ENCODE results near the gene SELENOW. TPM values are rescaled to one million over a fixed set of nuclear protein-coding genes. Genes with fewer than 3 reads are reported as not detected.
A peak's percentile ranks its signal among the peaks of the same experiment; 100 is the strongest.
"Not testable (repeated sequence)": the region's sequence is repeated elsewhere in the genome, so short reads cannot be mapped to it uniquely, and the experiment has no call there.

The SELENOW gene
- total RNA-seq, 1 experiment from 2014 or later = 1,115 TPM

DNA sequence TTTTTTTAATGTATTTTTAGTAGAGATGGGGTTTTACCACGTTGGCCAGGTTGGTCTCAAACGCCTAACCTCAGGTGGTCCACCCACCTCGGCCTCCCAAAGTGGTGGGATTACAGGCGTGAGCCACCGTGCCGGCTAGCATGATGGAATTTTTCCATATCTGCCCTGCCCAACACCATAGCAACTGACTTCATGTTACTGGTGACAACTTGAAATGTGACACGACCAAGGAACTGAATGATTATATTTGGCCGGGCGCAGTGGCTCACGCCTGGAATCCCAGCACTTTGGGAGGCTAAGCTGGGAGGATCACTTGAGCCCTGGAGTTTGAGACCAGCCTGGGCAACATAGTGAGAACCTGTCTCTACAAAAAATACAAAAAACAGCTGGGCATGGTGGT lies 8.8 kb downstream of the SELENOW start:
- not testable (repeated sequence) for H3K27me3 ChIP-seq (ENCODE audit: control insufficient read depth, insufficient read depth, low read length); H3K4me3 ChIP-seq (ENCODE audit: insufficient read depth, low read depth, low read length); DNase-seq
- H3K36me3 ChIP-seq (replicated peaks; ENCODE audit: control insufficient read depth, insufficient read depth, low read length) = peaks cover 12% of the 10 kb centered on the region

GRCh38 chr19:47789811-47790210 lies 11.3 kb downstream of the SELENOW start:
- DNase-seq = not testable (repeated sequence)

DNA sequence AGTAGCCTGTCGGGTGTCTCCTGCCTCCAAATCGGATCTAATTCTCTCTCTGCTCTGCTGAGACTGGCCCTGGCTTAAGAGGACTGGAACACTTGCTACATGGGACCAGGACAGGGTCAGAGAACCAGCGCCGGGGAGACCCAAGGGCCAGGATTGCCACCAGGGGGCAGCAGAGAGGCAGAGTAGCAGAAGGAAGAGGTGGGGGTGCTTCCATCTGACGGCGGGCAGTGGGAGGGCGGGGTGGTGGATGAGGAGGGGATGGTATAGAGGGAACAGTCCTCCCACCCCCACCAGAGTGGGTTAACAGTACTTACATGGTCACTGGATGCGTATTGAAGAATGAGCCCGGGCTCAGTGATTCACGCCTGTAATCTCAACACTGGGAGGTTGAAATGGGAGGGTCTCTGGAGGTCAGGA lies 11.9 kb downstream of the SELENOW start:
- Histone ChIP-seq H3K27me3 (ENCODE audit: control insufficient read depth, insufficient read depth, low read length) (no peaks in the 10 kb centered on the region), H3K36me3 (replicated peaks; ENCODE audit: control insufficient read depth, insufficient read depth, low read length) (peaks cover 2% of the 10 kb centered on the region), H3K4me3 (ENCODE audit: insufficient read depth, low read depth, low read length) (no peak overlapping the region)
- DNase-seq = peak; percentile 93

More at GRCh38 chr19:47789811-47790210, 11.3 kb downstream of the SELENOW start:
- not testable (repeated sequence) for H3K4me3 ChIP-seq (ENCODE audit: insufficient read depth, low read depth, low read length); H3K27me3 ChIP-seq (ENCODE audit: control insufficient read depth, insufficient read depth, low read length); H3K36me3 ChIP-seq (replicated peaks; ENCODE audit: control insufficient read depth, insufficient read depth, low read length)

DNA sequence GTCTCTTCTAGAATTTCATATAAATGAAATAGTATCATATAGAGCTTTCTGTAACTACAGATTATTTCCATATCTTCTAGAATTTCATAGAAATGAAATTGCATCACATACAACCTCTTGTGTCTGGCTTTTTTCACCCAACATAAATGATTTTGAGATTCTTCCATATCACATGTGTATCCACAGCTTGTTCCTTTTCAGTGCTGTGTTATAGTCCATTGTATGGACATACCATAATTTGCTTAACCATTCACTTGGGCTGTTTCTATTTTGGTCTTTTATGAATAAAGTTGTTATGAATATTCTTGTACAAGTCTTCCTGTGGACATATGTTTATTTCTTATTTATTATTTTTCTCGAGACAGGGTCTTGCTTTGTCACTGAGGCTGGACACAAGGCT lies 14.1 kb downstream of the SELENOW start:
- H3K36me3 ChIP-seq (replicated peaks; ENCODE audit: control insufficient read depth, insufficient read depth, low read length) = no peaks in the 10 kb centered on the region
- no peak for DNase-seq
- no peaks in the 10 kb centered on the region for H3K27me3 ChIP-seq (ENCODE audit: control insufficient read depth, insufficient read depth, low read length)
- no peak overlapping the region for H3K4me3 ChIP-seq (ENCODE audit: insufficient read depth, low read depth, low read length)

DNA sequence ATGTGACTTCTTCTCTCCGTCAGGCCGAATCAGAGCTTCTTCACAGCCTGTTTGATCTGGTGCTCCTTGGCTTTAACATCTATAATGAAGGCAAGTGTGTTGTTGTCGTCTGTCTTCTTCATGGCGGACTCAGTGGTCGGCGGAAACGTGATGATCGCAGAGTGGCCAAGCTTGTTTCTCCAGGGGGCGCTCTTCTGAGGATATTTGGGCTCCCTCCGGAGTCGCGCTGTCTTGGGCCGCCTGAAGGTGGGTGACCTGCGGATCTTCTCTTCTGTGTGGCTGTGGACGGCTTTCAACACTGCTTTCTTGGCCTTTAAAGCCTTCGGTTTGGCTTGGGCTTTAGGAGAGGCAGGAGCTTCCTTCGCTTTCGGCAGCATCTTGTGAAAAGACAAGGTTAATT lies 16.0 kb downstream of the SELENOW start:
- H3K36me3 ChIP-seq (replicated peaks; ENCODE audit: control insufficient read depth, insufficient read depth, low read length) = no peaks in the 10 kb centered on the region
- peak; percentile 70 for DNase-seq
- H3K4me3 ChIP-seq (ENCODE audit: insufficient read depth, low read depth, low read length) = no peak overlapping the region

DNA sequence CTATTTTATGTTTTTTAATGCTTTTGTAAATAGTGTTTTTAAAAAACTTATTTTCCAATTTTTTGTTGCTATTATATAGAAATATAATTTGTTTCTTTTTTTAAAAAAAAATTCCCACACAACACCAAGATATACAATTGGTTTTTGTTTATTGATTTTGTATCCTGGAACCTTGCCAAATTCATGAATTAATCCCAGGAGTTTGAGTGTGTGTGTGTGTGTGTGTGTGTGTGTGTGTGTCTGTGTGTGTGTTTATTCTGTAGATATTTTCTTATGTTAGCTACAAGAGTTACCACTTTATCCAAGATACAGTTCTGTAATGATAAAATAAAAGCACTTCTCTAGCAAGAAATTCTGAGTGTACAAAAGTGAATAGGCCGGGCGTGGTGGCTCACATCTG lies 18.3 kb downstream of the SELENOW start:
- H3K27me3 ChIP-seq (ENCODE audit: control insufficient read depth, insufficient read depth, low read length) = no peaks in the 10 kb centered on the region
- H3K4me3 ChIP-seq (ENCODE audit: insufficient read depth, low read depth, low read length) = no peak overlapping the region
- no peaks in the 10 kb centered on the region for H3K36me3 ChIP-seq (replicated peaks; ENCODE audit: control insufficient read depth, insufficient read depth, low read length)
- DNase-seq = no peak

More for the DNA sequence above, 16.0 kb downstream of the SELENOW start:
- no peaks in the 10 kb centered on the region for H3K27me3 ChIP-seq (ENCODE audit: control insufficient read depth, insufficient read depth, low read length)

DNA sequence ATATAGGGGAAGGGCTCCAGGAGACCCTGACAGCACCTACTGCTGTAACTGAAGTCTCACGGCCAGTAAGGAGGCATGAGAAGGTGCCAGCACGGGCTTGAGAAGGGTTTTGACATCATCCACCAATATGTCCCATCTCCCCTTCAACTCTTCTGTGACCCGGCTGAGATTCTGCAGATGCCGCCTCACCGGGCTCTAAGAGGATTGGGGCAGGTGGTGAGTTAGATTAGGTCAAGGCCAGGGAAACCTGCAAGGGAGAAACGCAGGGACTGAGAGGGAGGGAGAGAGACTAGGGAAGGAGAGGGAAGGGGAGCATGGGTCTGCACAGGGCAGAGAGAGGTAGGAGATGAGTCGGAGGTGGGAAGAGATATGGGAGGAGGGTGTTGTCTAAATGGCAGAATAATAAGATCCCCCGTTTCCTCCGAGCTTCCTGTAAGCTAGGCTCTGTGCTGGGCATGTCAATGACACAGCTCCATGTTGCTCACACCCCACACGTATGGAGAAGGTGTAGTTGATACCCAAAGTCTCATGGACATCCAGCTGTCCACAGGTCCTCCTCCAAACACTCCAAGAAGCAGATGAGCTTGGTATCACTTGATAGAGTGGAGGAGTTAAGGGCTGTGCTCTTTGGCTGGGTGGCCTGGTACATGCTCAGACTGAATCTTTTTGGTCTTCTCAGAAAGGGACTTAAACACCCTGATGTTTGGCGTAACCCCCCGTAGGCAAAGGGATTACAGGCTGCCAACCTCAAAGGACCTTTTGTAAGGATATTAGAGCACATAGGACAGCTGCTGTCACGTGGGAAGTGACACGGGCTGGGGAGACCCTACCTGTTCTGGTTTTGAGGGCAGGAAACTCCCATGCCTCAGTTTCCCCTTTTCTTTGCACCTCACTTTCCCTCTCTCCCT lies 19.7 kb downstream of the SELENOW start:
- Histone ChIP-seq H3K36me3 (replicated peaks; ENCODE audit: control insufficient read depth, insufficient read depth, low read length) (no peaks in the 10 kb centered on the region), H3K4me3 (ENCODE audit: insufficient read depth, low read depth, low read length) (no peak overlapping the region), H3K27me3 (ENCODE audit: control insufficient read depth, insufficient read depth, low read length) (no peaks in the 10 kb centered on the region)
- DNase-seq = no peak

- Histone ChIP-seq H3K36me3 (replicated peaks; ENCODE audit: control insufficient read depth, insufficient read depth, low read length) (no peaks in the 10 kb centered on the region), H3K27me3 (ENCODE audit: control insufficient read depth, insufficient read depth, low read length) (no peaks in the 10 kb centered on the region), H3K4me3 (ENCODE audit: insufficient read depth, low read depth, low read length) (no peak overlapping the region)
- DNase-seq = no peak
Observed at GRCh38 chr19:47798904-47799266, 20.4 kb downstream of the SELENOW start.

DNA sequence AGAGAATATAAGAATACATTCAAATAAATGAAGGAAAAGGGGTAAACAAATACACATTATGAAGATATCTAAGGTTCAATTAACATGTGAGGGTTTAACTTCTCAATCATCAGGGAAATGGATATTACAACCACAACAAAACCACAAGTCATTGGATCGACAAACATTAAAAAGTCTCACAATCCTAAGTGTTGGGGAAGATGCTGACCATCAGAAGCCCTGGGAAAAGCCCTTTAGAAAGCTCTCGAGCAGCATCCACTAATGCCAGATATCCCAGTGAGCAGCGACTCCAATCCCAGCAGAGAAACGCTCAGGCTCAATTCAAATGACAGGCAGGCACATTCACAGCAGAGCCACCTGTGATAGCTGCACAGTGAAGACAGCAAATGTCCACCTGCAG lies 22.8 kb downstream of the SELENOW start:
- Histone ChIP-seq H3K4me3 (ENCODE audit: insufficient read depth, low read depth, low read length) (no peak overlapping the region), H3K36me3 (replicated peaks; ENCODE audit: control insufficient read depth, insufficient read depth, low read length) (no peaks in the 10 kb centered on the region), H3K27me3 (ENCODE audit: control insufficient read depth, insufficient read depth, low read length) (no peaks in the 10 kb centered on the region)
- no peak for DNase-seq

GRCh38 chr19:47802521-47803043 lies 24.1 kb downstream of the SELENOW start:
- H3K36me3 ChIP-seq (replicated peaks; ENCODE audit: control insufficient read depth, insufficient read depth, low read length) = no peaks in the 10 kb centered on the region
- no peak overlapping the region for H3K4me3 ChIP-seq (ENCODE audit: insufficient read depth, low read depth, low read length)
- H3K27me3 ChIP-seq (ENCODE audit: control insufficient read depth, insufficient read depth, low read length) = no peaks in the 10 kb centered on the region
- DNase-seq = peak; percentile 49

GRCh38 chr19:47803148-47803547 lies 24.6 kb downstream of the SELENOW start:
- not testable (repeated sequence) for DNase-seq; H3K36me3 ChIP-seq (replicated peaks; ENCODE audit: control insufficient read depth, insufficient read depth, low read length); H3K27me3 ChIP-seq (ENCODE audit: control insufficient read depth, insufficient read depth, low read length); H3K4me3 ChIP-seq (ENCODE audit: insufficient read depth, low read depth, low read length)

DNA sequence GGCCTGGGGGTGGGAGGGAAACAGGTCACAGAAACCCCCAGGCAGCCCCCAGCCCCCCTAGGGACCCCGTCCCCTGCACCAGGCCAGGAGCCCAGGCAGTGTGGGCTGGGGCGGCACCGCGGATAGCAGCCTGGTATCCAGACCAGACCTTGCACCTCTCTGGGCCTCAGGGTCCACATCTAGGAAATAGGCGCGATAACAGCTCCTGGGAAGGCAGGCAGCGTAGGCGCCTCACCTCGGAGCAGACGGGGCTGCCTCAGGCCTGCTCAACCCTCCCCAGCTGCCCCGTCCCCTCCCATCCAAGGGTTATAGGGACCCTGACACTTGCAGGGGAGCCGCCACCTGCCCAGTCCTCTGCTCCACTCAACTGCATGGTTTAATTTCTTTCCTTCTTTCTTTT lies 25.2 kb downstream of the SELENOW start:
- H3K27me3 ChIP-seq (ENCODE audit: control insufficient read depth, insufficient read depth, low read length); H3K4me3 ChIP-seq (ENCODE audit: insufficient read depth, low read depth, low read length); DNase-seq; H3K36me3 ChIP-seq (replicated peaks; ENCODE audit: control insufficient read depth, insufficient read depth, low read length): not testable (repeated sequence)

DNA sequence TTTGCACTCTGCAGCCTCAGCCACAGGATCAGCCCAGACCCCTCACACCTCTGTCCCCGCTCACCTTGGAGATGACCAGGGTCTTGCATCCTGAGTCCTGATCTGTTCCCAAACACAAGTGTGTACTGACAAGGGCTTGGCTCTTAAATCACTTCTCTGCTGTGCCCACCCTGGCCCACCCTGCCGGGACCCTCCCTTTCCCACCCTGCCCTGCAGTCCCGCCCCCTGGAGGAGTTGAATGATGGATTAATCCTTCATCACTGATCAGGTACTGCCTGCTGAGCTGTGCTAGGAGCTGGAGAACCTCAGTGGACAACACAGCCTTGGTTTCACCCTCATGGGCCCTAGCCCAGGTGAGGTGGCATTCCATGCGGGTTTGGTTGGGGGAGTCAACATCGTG lies 25.9 kb downstream of the SELENOW start, which contains the start of gene TPRX1:
TPRX1 (minus strand) TSS at position 101 of the 400 bp plus-strand sequence; CDS start at position 89, 12 bp downstream.
- DNase-seq; H3K27me3 ChIP-seq (ENCODE audit: control insufficient read depth, insufficient read depth, low read length); H3K4me3 ChIP-seq (ENCODE audit: insufficient read depth, low read depth, low read length); H3K36me3 ChIP-seq (replicated peaks; ENCODE audit: control insufficient read depth, insufficient read depth, low read length): not testable (repeated sequence)

DNA sequence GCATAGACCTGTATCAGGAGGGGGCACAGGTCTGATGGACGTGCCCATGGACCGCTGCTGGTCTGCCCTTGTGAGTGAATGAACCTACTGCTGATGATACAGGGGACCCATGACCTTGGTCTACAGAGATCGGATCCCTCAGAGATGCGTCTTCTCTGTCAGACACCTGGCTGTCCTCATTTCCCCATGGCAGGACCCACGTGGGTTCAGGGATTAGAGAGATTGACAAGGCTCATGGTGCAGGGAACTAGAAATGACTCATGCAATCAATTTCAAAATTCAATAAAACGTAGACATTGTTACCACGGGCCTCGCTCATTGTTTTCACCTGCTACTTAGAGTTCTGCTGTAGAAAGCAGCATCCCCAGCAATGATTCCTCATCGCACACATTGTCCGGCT lies 26.8 kb downstream of the SELENOW start:
- no peak for DNase-seq
- no peaks in the 10 kb centered on the region for H3K36me3 ChIP-seq (replicated peaks; ENCODE audit: control insufficient read depth, insufficient read depth, low read length)
- no peak overlapping the region for H3K4me3 ChIP-seq (ENCODE audit: insufficient read depth, low read depth, low read length)
- H3K27me3 ChIP-seq (ENCODE audit: control insufficient read depth, insufficient read depth, low read length) = no peaks in the 10 kb centered on the region

- DNase-seq = no peak
- Histone ChIP-seq H3K36me3 (replicated peaks; ENCODE audit: control insufficient read depth, insufficient read depth, low read length) (no peaks in the 10 kb centered on the region), H3K4me3 (ENCODE audit: insufficient read depth, low read depth, low read length) (no peak overlapping the region), H3K27me3 (ENCODE audit: control insufficient read depth, insufficient read depth, low read length) (no peaks in the 10 kb centered on the region)
Observed at GRCh38 chr19:47806435-47806834, 27.9 kb downstream of the SELENOW start.
